Measurements from ENCODE around the gene ZBTB40. TPM values are rescaled to one million over a fixed set of nuclear protein-coding genes. Genes with fewer than 3 reads are reported as not detected.

ZBTB40 gene
- polyA plus RNA-seq, 1 of the 3 experiments (the other 2 are of a cell fraction): 5.0 TPM

DNA sequence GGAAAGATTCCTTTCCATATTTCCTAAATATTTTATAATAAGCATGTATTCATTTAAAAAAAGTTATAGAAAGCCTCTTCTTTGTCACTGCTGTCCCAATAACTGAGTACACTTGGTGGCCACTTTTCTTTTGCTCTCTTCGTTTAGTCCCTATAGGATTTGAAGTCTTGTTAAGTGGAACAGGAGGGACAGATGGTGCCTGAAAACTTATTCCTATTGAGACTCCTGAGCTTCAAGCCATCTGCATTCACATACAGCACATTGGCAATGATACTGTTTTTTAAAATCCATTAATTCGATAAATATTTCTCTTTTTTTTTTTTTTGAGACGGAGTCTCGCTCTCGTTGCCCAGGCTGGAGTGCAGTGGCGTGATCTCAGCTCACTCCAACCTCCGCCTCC lies 2.0 kb upstream of the ZBTB40 start:
- ChIA-PET POLR2A (no interaction called here), CTCF (interaction anchor here (0.8 to 1.9 kb wide), 2 partner anchors 55 to 192 kb away, joined by 3 to 8 read pairs; no protein-coding TSS in a partner anchor)
- H4K20me1 ChIP-seq (ENCODE audit: insufficient read depth): no peaks in the 10 kb centered on the region
- TF ChIP-seq GATA2 (CRISPR knock-in tag; IDR thresholded peaks at IDR 0.05): no peak
- TF ChIP-seq, protein P1, sequence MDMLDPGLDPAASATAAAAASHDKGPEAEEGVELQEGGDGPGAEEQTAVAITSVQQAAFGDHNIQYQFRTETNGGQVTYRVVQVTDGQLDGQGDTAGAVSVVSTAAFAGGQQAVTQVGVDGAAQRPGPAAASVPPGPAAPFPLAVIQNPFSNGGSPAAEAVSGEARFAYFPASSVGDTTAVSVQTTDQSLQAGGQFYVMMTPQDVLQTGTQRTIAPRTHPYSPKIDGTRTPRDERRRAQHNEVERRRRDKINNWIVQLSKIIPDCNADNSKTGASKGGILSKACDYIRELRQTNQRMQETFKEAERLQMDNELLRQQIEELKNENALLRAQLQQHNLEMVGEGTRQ (IDR thresholded peaks at IDR 0.05; ENCODE audit: borderline replicate concordance, low read depth, low read length): no peak
- no peak for TF ChIP-seq NFIC (IDR thresholded peaks at IDR 0.05; ENCODE audit: borderline replicate concordance)
- no peak overlapping the region for H2AFZ ChIP-seq (ENCODE audit: low read depth)
- H3K9ac ChIP-seq: no peak overlapping the region
- H3K9me2 ChIP-seq: no peaks in the 10 kb centered on the region
- no peak overlapping the region for H3K4me3 ChIP-seq (ENCODE audit: low read depth in 2 of 2, low read length in 1 of 2)
- H3K36me3 ChIP-seq (replicated peaks in 1 of 2; ENCODE audit: control insufficient read depth in 1 of 2, insufficient read depth in 2 of 2, low read length in 1 of 2): no peaks in the 10 kb centered on the region
- DNase-seq: no peak
- peaks cover 5 to 32% of the 10 kb centered on the region in 2 experiments; a peak in 3 of 4 replicates for H3K4me1 ChIP-seq (ENCODE audit: control insufficient read depth in 1 of 2, insufficient read depth in 2 of 2, low read depth in 1 of 2, low read length in 1 of 2)
- WGBS (ENCODE audit: low lambda C conversion rate): 94% methylated on average over 7 of the region's 7 CpGs
- no peak overlapping the region for H3K27ac ChIP-seq (ENCODE audit: low read depth in 2 of 2, low read length in 1 of 2)
- H3K27me3 ChIP-seq (ENCODE audit: insufficient read depth): no peaks in the 10 kb centered on the region
- no peaks in the 10 kb centered on the region for H3K9me3 ChIP-seq
- no peak overlapping the region for H3K4me2 ChIP-seq
- H3K79me2 ChIP-seq (ENCODE audit: insufficient read depth): peaks cover 20% of the 10 kb centered on the region
- peaks cover 29% of the 10 kb centered on the region for H3F3A ChIP-seq (replicated peaks; ENCODE audit: insufficient read depth)

DNA sequence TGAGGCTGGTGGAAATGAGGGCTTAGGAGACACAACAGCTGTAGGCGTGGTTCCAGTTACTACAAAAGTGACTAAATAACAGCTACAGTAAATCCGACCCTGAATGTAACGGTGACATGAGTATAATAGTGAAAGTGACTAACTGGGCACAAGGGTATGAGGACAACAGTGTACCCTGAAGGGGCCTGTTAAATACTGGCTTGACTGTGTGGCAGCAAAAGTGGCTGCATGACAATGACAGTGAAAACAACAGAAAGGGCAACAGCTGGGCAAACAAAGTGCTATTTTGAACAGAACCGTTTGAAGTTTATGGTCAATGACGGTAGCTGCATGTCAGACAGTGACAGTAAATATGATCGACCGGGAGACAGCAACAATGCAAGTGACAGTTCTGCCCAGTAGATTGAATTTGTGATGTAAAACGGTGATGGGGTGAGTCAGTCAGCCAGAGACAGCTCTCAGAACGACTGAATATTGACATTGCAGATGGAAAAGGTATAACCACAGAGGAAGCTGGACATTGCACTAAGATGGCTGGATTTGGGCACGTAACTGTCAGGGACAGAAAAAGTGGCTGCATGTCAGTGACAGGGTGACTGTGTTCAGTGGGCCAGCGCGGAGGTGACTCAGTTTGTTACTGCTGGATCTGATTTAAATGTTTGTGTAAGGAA lies 1.2 kb upstream of the ZBTB40 start:
- Histone ChIP-seq H3K4me3 (ENCODE audit: low read depth in 2 of 2, low read length in 1 of 2) (no peak overlapping the region), H3K9ac (no peak overlapping the region), H3K27ac (ENCODE audit: low read depth in 2 of 2, low read length in 1 of 2) (0 out of 4 replicates have a peak overlapping the region, but pooled peaks of 1 of the 2 experiments have one; percentile 3), H2AFZ (ENCODE audit: low read depth) (no peak overlapping the region), H3K9me3 (no peaks in the 10 kb centered on the region), H3K4me2 (no peak overlapping the region), H4K20me1 (ENCODE audit: insufficient read depth) (no peaks in the 10 kb centered on the region), H3F3A (replicated peaks; ENCODE audit: insufficient read depth) (peaks cover 29% of the 10 kb centered on the region), H3K4me1 (ENCODE audit: control insufficient read depth in 1 of 2, insufficient read depth in 2 of 2, low read depth in 1 of 2, low read length in 1 of 2) (peaks cover 5 to 36% of the 10 kb centered on the region in 2 experiments; a peak in 3 of 4 replicates), H3K9me2 (no peaks in the 10 kb centered on the region), H3K36me3 (replicated peaks in 1 of 2; ENCODE audit: control insufficient read depth in 1 of 2, insufficient read depth in 2 of 2, low read length in 1 of 2) (no peaks in the 10 kb centered on the region), H3K27me3 (ENCODE audit: insufficient read depth) (no peaks in the 10 kb centered on the region), H3K79me2 (ENCODE audit: insufficient read depth) (peaks cover 27% of the 10 kb centered on the region)
- ChIA-PET POLR2A (interaction anchor here (0.7 kb wide), 1 partner anchor 397 kb away, joined by 3 read pairs; no protein-coding TSS in a partner anchor), CTCF (interaction anchor here (0.8 to 1.9 kb wide), 3 partner anchors 54 to 191 kb away, joined by 3 to 8 read pairs (median 6); no protein-coding TSS in a partner anchor)
- TF ChIP-seq TAF1 (IDR thresholded peaks at IDR 0.05; ENCODE audit: borderline replicate concordance, low read depth, low read length): no peak
- no peak for TF ChIP-seq POLR2AphosphoS5 (IDR thresholded peaks at IDR 0.05; ENCODE audit: low read depth, low read length)
- TF ChIP-seq TEAD4 (IDR thresholded peaks at IDR 0.05; ENCODE audit: borderline replicate concordance, insufficient read depth): no peak
- no peak for TF ChIP-seq YY1 (IDR thresholded peaks at IDR 0.05; ENCODE audit: low read depth)
- TF ChIP-seq RFX5 (IDR thresholded peaks at IDR 0.05; ENCODE audit: low read length): no peak
- TF ChIP-seq, protein P2, sequence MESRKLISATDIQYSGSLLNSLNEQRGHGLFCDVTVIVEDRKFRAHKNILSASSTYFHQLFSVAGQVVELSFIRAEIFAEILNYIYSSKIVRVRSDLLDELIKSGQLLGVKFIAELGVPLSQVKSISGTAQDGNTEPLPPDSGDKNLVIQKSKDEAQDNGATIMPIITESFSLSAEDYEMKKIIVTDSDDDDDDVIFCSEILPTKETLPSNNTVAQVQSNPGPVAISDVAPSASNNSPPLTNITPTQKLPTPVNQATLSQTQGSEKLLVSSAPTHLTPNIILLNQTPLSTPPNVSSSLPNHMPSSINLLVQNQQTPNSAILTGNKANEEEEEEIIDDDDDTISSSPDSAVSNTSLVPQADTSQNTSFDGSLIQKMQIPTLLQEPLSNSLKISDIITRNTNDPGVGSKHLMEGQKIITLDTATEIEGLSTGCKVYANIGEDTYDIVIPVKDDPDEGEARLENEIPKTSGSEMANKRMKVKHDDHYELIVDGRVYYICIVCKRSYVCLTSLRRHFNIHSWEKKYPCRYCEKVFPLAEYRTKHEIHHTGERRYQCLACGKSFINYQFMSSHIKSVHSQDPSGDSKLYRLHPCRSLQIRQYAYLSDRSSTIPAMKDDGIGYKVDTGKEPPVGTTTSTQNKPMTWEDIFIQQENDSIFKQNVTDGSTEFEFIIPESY (IDR thresholded peaks at IDR 0.05; ENCODE audit: borderline replicate concordance, low read depth): no peak
- 89% methylated on average over 12 of the region's 12 CpGs for WGBS (ENCODE audit: low lambda C conversion rate)
- DNase-seq: no peak
